ENCODE data around the gene LELP1.

- TF ChIP-seq EZH2phosphoT487 (IDR thresholded peaks at IDR 0.05; ENCODE audit: insufficient read depth, low read depth) = no peak
- TF ChIP-seq EZH2 (IDR thresholded peaks at IDR 0.05; ENCODE audit: insufficient read depth, poor library complexity, severe bottlenecking) = no peak
These were observed 17.5 kb downstream of the LELP1 start for GRCh38 chr1:153220606-153221303.

All from GM23248 (cell line).